SJSA1 (cell line): ENCODE measurements around the gene EPN2. TPM values are rescaled to one million over a fixed set of nuclear protein-coding genes. Genes with fewer than 3 reads are reported as not detected.
A peak's percentile ranks its signal among the peaks of the same experiment; 100 is the strongest.

Experiments
- DNase-seq, 2 experiments: peaks; one replicate each; pipeline ENCODE4 v3.0.0-alpha.2; 2015 to 2020; ENCODE audit warnings: low spot score in 2 of 2, low read depth in 1 of 2
- H3K27ac ChIP-seq: fragments of 250-450 bp; sonication (Bioruptor Pico); 2 replicates; pipeline ENCODE4 v1.5.1; 2020; ENCODE audit warnings: mild to moderate bottlenecking, moderate library complexity
- H3K27me3 ChIP-seq: fragments of 250-450 bp; sonication (Bioruptor Pico); replicated peaks from 2 replicates; pipeline ENCODE4 v1.5.1; 2020; ENCODE audit warnings: mild to moderate bottlenecking, moderate library complexity
- H3K36me3 ChIP-seq: fragments of 250-450 bp; sonication (Bioruptor Pico); 2 replicates; pipeline ENCODE4 v1.5.1; 2020; ENCODE audit warnings: mild to moderate bottlenecking
- H3K4me1 ChIP-seq: fragments of 250-450 bp; sonication (Bioruptor Pico); replicated peaks from 2 replicates; pipeline ENCODE4 v1.6.1; 2021; ENCODE audit warnings: mild to moderate bottlenecking
- H3K4me3 ChIP-seq: fragments of 250-450 bp; sonication (Bioruptor Pico); 2 replicates; pipeline ENCODE4 v1.5.1; 2020; ENCODE audit warnings: mild to moderate bottlenecking
- H3K9me3 ChIP-seq: fragments of 250-450 bp; sonication (Bioruptor Pico); replicated peaks from 2 replicates; pipeline ENCODE4 v1.5.1; 2020; ENCODE audit warnings: mild to moderate bottlenecking
- total RNA-seq: library from RNA; depleted of rRNA; stranded (reverse); fragments of >200 nt; shearing (Covaris generic); gene quantifications from 2 replicates; pipeline ENCODE4 v1.2.3, GENCODE V29; 2014

The EPN2 gene
- total RNA-seq, 1 experiment from 2014 or later = 19.9 TPM

DNA sequence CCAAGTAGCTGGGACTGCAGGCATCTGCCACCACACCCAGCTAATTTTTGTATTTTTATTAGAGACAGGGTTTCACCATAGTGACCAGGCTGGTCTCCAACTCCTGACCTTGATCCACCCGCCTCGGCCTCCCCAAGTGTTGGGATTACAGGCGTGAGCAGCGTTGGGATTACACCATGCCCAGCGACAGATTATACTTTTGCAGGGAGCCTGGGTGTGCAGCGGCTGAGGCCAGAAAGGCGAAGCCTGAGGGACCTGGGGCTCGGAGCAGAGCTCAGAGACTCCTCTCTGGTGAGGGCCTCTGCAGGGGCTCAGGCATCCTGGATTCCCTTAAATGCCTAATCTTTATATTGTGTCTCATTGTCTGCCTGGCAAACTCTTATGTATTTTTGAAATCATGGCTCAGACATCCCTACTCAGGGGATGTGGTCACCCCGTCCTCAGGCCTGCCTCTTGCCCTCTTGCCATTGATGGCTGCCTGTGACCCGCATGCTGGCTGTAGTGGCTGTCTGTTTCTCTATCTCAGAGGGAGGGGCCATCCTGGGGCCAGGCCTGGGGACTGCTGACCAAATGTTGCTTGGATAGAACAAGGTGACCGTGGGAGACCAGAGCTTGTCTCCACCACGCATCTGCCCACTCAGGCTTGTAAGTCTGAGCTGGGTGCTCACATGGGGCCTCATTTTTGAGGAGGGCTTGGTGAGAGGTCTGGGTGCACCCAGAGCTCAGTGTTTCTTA is 82.8 kb downstream of the EPN2 start:
- Histone ChIP-seq H3K36me3 (peaks cover 8% of the 10 kb centered on the region; the same call in 1 of the 2 replicates), H3K27ac (no peak overlapping the region), H3K9me3 (0 out of 2 replicates have a peak, but pooled peaks cover under 1% of the 10 kb centered on the region), H3K4me1 (peaks cover 4% of the 10 kb centered on the region; the same call in 1 of the 2 replicates), H3K4me3 (no peak overlapping the region), H3K27me3 (no peaks in the 10 kb centered on the region)
- DNase-seq = no peak

DNA sequence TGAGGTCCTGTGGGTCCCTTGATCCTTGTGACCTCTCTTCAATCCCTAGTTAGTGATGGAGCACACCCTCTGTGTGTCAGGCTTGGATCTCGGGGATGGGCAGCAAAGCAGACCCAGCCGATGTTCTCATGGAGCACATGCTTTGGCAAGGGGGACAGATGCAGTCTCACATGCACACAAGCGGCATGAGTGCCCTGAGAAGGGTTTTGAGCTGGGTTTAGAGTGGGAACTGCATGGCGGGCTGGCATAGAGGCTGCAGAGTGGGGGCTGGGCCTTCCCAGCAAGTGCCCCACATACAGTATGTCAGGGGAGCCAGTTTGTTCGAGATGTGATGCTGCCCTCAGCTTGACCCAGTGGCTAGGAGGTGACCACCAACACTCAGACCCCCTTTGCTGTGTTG is 83.7 kb downstream of the EPN2 start:
- Histone ChIP-seq H3K4me1 (peaks cover 4% of the 10 kb centered on the region; the same call in 1 of the 2 replicates), H3K27ac (no peak overlapping the region), H3K36me3 (peaks cover 10% of the 10 kb centered on the region; the same call in 1 of the 2 replicates), H3K27me3 (no peaks in the 10 kb centered on the region), H3K9me3 (0 out of 2 replicates have a peak, but pooled peaks cover 2% of the 10 kb centered on the region), H3K4me3 (no peak overlapping the region)
- DNase-seq = no peak

DNA sequence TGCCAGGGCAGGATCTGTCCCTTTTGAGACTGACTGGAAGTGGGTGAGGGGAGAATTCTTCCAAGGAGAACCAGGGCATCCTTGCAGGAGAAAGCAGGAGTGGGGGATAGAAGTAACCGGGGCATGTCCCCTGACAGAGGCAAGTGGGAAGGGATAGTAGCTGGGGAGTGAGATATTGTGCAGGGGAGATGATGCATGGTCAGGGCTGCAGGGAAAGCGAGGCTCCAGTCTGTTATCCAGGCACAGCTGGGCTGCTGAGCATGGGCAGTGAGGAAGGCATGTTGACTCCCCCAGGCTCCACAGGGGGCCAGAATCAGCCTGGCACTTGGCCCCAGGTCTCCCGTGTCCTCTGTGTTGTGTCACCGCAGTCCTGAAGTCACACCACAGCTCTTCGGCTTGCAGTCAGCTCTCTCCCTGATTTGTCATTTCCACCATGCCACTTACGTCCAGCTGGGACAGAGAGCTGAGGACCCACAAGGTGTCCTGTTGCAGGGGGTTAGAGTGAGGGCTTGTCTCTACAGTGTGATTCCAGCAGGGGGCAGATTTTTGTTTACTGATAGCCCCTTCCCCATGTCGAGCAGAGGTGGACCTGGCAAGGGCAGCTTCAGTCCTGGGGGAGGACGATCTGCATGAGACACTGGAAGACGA is 84.4 kb downstream of the EPN2 start:
- Histone ChIP-seq H3K4me1 (peaks cover 10% of the 10 kb centered on the region), H3K9me3 (0 out of 2 replicates have a peak, but pooled peaks cover 2% of the 10 kb centered on the region)

DNA sequence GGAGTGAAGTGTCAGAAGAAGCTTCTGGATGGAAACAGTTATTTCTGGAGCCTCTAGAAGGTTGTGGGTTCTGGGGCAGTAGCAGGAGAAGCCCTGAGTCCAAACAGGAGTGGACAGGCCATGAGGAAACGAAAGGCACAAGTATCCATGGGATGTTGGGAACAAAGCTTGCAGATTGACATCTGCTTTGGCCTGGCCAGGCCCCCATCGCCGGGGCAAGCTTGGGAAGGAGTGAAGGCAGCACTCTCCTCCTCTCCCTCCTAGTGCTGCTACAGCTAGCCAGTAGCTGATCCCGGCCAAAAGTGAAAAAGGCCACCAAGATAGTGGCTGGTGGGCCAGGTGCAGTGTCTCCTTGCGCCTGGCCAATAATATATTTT is 85.0 kb downstream of the EPN2 start:
- peaks cover 10% of the 10 kb centered on the region; the same call in 1 of the 2 replicates for H3K36me3 ChIP-seq
- DNase-seq = no peak
- H3K27me3 ChIP-seq = no peaks in the 10 kb centered on the region

More for the DNA sequence above, 84.4 kb downstream of the EPN2 start:
- Histone ChIP-seq H3K36me3 (peaks cover 10% of the 10 kb centered on the region; the same call in 1 of the 2 replicates), H3K27ac (no peak overlapping the region), H3K27me3 (no peaks in the 10 kb centered on the region), H3K4me3 (no peak overlapping the region)
- no peak for DNase-seq

DNA sequence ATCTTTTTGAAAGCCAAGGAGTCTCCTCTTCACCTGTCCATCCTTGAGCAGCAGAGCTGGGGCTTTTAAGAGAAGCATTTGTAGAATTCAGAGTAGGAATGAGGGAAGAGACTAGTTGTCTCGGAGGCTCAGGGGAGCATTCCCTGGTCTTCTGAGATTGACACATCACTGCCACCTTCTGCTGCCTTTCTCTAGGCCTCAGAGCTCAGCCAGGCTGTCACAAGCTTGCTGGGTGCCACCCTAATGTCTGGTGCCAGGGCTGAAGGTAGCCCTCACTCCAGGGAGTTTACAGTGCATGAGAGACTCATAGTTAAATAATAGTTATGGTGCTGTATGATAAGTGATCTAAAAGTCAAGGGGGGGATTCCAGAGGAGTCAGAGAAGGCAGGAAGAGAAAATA is 85.7 kb downstream of the EPN2 start:
- Histone ChIP-seq H3K27ac (no peak overlapping the region), H3K4me1 (peaks cover 18% of the 10 kb centered on the region)

More for the DNA sequence above, 85.0 kb downstream of the EPN2 start:
- peaks cover 11% of the 10 kb centered on the region for H3K4me1 ChIP-seq
- no peak overlapping the region for H3K27ac ChIP-seq
- H3K9me3 ChIP-seq = 0 out of 2 replicates have a peak, but pooled peaks cover 2% of the 10 kb centered on the region
- no peak overlapping the region for H3K4me3 ChIP-seq

DNA sequence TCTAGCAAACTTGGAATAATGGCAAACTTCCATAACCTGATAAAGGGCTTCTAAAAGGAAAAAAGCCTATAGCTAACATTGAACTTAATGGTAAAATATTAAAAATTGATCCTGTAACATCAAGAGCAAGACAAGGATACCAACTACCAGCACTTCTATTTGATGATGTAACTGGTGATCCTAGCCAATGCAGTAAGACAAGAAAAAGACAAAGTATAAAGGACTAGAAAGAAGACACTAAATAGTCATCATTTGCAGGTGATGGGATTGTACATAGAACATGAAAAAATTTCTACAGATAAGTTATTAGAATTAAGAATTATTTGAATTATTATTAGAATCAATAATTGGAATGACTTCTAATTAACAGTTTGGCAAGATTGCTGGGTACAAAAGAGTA is 88.4 kb downstream of the EPN2 start:
- Histone ChIP-seq H3K27ac (no peak overlapping the region), H3K4me1 (peaks cover 36% of the 10 kb centered on the region), H3K36me3 (peaks cover 10% of the 10 kb centered on the region; the same call in 1 of the 2 replicates), H3K27me3 (no peaks in the 10 kb centered on the region), H3K4me3 (no peak overlapping the region), H3K9me3 (0 out of 2 replicates have a peak, but pooled peaks cover 2% of the 10 kb centered on the region)
- no peak for DNase-seq

More for the DNA sequence above, 85.7 kb downstream of the EPN2 start:
- 0 out of 2 replicates have a peak, but pooled peaks cover 2% of the 10 kb centered on the region for H3K9me3 ChIP-seq
- H3K4me3 ChIP-seq = no peak overlapping the region
- H3K27me3 ChIP-seq = no peaks in the 10 kb centered on the region
- DNase-seq = no peak
- peaks cover 10% of the 10 kb centered on the region; the same call in 1 of the 2 replicates for H3K36me3 ChIP-seq

DNA sequence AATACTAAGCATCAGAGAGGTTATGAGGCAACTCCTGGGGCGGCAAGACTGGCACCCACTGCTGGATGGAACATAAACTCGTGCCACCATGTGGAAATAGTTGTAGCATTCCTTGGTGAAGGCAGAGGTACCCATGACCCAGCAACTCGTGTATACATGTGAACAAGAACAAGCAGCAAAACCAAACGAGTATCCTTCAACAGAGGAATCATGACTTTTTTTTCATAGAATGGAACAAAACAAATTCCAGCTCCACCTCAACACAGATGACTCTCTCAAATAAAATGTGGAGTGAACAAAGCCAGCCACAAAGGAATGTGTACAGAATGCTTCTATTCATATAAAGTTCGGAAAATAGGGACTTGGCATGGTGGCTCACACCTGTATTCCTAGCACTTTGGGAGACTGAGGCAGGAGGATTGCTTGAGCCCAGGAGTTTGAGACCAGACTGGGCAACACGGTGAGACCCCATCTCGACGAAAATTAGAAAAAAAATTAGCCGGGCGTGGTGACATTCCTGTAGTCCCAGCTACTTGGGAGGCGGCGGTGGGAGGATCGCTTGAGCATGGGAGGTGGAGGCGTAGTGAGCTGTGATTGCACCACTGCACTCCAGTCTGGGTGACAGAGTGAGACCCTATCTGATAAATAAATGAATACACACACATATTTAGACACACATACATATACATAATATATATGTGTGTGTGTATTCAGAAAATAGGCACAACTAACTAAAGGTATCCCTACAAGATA is 90.0 kb downstream of the EPN2 start:
- DNase-seq = peak; percentile 80 to 95
- H3K4me3 ChIP-seq = peak overlapping the region; percentile 13
- peaks cover 51% of the 10 kb centered on the region for H3K4me1 ChIP-seq
- 0 out of 2 replicates have a peak, but pooled peaks cover 2% of the 10 kb centered on the region for H3K9me3 ChIP-seq
- H3K27me3 ChIP-seq = no peaks in the 10 kb centered on the region
- H3K27ac ChIP-seq = peak overlapping the region; percentile 95
- H3K36me3 ChIP-seq = peaks cover 5% of the 10 kb centered on the region; the same call in 1 of the 2 replicates

DNA sequence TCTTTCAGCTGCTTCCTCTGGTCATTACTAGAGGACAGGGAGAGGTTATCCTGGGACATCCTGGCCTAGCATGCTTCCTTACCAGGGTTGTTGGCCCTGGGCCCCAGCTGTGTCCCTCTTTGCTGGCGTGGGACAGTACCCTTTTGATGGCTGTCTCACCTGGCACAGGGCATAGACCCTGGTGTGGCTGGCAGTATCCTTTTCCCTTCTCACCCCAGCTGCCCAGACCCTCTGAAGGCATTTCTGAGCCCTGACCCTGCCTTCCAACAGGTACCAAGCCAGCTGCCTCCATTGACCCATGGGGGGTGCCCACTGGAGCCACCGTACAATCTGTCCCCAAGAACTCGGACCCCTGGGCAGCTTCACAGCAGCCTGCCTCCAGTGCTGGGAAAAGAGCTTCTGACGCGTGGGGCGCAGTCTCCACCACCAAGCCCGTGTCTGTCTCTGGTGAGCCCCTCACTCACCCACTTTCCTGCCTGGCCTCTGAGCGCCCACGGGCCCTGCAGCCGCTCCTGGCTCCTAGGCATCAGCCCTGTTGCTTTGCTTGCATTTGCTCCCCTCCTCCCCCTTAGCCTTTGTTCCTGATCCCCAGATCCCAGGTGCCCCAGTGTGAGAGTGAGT is 91.4 kb downstream of the EPN2 start:
- no peaks in the 10 kb centered on the region for H3K27me3 ChIP-seq
- peak overlapping the region; percentile 95 for H3K27ac ChIP-seq
- no peak for DNase-seq
- H3K4me1 ChIP-seq = peaks cover 58% of the 10 kb centered on the region
- 0 out of 2 replicates have a peak, but pooled peaks cover 2% of the 10 kb centered on the region for H3K9me3 ChIP-seq
- H3K36me3 ChIP-seq = peaks cover 10% of the 10 kb centered on the region
- H3K4me3 ChIP-seq = no peak overlapping the region

DNA sequence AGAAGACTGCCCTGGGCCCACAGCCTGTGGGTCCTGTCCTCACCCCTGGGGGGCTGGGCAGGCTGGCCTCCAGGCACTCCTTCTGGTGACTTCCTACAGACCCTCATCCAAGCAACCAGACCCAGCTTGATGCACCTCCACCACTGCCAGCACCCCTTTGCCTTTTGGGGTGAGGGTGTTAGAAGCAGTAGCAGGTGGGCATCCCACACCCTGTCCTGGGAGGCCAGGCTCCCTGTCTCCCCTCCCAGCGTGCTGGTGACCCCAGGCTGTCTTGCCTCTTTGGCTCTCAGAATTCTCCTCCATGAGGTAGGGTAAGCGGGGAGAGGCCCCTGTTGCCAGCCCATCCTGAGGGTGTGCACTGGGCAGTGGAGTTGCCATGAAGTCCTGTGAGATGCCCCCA is 92.0 kb downstream of the EPN2 start:
- Histone ChIP-seq H3K9me3 (0 out of 2 replicates have a peak, but pooled peaks cover 2% of the 10 kb centered on the region), H3K27me3 (no peaks in the 10 kb centered on the region), H3K36me3 (peaks cover 15% of the 10 kb centered on the region), H3K4me3 (no peak overlapping the region), H3K27ac (no peak overlapping the region), H3K4me1 (peaks cover 58% of the 10 kb centered on the region)
- DNase-seq = no peak

DNA sequence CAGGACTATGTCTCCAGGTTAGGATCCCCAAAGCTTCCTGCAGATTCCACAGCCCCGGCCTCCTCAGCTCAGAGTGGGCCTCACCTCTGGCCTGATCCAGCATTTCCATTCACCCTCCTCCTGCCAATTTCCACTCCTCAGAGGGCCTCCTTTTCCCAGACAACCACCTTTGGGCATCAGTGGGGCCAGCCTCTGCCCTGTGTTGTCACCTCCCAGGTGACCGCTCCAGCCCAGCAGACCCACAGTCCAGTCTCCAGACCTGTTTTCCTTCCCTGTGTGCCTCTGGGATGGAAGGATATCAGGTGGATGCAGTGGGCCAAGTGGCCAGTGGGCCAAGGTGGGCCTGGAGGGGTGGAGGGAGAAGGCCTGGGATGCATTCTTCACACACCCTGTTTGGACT is 92.7 kb downstream of the EPN2 start:
- no peak overlapping the region for H3K4me3 ChIP-seq
- no peaks in the 10 kb centered on the region for H3K27me3 ChIP-seq
- H3K27ac ChIP-seq = peak overlapping the region; percentile 84
- H3K36me3 ChIP-seq = peaks cover 19% of the 10 kb centered on the region
- DNase-seq = no peak
- H3K9me3 ChIP-seq = 0 out of 2 replicates have a peak, but pooled peaks cover 2% of the 10 kb centered on the region
- peaks cover 58% of the 10 kb centered on the region for H3K4me1 ChIP-seq

DNA sequence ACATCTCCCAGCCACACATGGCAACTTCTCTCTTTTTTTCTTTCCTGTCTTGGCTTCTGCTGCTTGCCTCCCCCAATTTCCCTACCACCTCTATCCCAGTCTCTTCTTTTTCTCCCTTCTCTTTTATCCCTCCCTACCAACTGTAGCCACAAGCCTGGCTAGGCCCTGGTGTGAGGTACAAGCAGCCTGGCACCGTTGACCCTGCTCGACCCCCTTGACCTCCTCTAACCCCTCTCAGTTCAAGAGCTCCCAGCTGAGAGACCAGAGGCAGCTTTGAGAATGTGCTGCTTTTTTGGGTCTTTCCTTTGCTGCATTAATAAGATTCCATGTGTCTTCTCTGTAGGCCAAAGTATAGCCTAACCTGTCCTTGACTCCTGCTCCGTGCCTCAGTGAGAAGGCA is 93.1 kb downstream of the EPN2 start:
- Histone ChIP-seq H3K4me3 (no peak overlapping the region), H3K9me3 (no peaks in the 10 kb centered on the region), H3K4me1 (peaks cover 58% of the 10 kb centered on the region), H3K27ac (peak overlapping the region; percentile 84), H3K36me3 (peaks cover 16% of the 10 kb centered on the region), H3K27me3 (no peaks in the 10 kb centered on the region)
- no peak for DNase-seq

DNA sequence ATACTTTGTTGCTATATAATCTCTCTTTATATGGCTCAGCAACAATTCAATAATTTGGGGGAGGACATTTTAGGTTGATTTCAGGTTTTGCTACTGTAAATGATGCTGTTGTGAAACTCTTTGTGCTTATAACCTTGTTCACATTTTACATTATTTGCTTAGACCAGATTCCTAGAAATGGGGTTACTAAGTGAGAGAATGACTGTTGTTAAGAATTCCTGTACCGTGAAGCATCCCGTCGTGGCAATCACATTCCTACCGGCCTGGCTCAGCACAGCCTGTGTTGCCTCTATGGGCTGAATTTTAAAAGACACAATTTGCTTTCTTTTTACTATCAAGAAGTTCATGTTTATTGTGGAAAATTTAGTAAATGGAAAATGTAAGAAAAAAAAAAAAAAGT is 94.0 kb downstream of the EPN2 start:
- no peaks in the 10 kb centered on the region for H3K9me3 ChIP-seq
- peak overlapping the region; percentile 84 for H3K27ac ChIP-seq
- H3K27me3 ChIP-seq = no peaks in the 10 kb centered on the region
- peak; percentile 69 to 79 for DNase-seq
- peaks cover 57% of the 10 kb centered on the region for H3K4me1 ChIP-seq
- H3K4me3 ChIP-seq = no peak overlapping the region
- peaks cover 16% of the 10 kb centered on the region for H3K36me3 ChIP-seq
